SU-DHL-6 (cell line): Measurements from ENCODE around the gene LPAR1.

Experiments used
- H2AFZ ChIP-seq: fragments of 200-600 bp; sonication (generic); 2 replicates; pipeline ENCODE4 v1.6.1; 2014; ENCODE audit warnings: low read depth, mild to moderate bottlenecking, moderate library complexity, mixed read lengths, antibody characterized with exemption, low read length; ENCODE audit not compliant: severe bottlenecking
- H3F3A ChIP-seq: fragments of 200-600 bp; shearing (Covaris generic); 2 replicates; pipeline ENCODE4 v1.6.0; 2016; ENCODE audit warnings: antibody characterized with exemption, mild to moderate bottlenecking; ENCODE audit not compliant: insufficient read depth
- H3K27ac ChIP-seq: fragments of 200-600 bp; sonication (generic); 2 replicates; pipeline ENCODE4 v1.5.1; 2016; ENCODE audit warnings: low read depth, mild to moderate bottlenecking, low read length, moderate library complexity, mixed read lengths
- H3K27me3 ChIP-seq: fragments of 200-600 bp; sonication (generic), shearing (Covaris generic); 2 replicates; pipeline ENCODE4 v1.6.0; 2014; ENCODE audit warnings: mild to moderate bottlenecking, low read length
- H3K36me3 ChIP-seq: fragments of 200-600 bp; sonication (generic); 2 replicates; pipeline ENCODE4 v1.6.1; 2014; ENCODE audit warnings: mild to moderate bottlenecking, low read length, mixed read lengths
- H3K4me2 ChIP-seq: fragments of 300-600, 200-600 bp; shearing (Covaris generic), sonication (generic); 2 replicates; pipeline ENCODE4 v1.6.0; 2014; ENCODE audit warnings: low read length, low read depth, mild to moderate bottlenecking; ENCODE audit not compliant: poor library complexity, severe bottlenecking
- H3K4me3 ChIP-seq: fragments of 200-600 bp; sonication (generic); 2 replicates; pipeline ENCODE4 v1.5.1; 2014; ENCODE audit warnings: antibody characterized with exemption, low read length, mild to moderate bottlenecking, mixed read lengths; ENCODE audit not compliant: insufficient read depth, poor library complexity, severe bottlenecking
- H3K79me2 ChIP-seq: fragments of 200-600 bp; sonication (generic); 2 replicates; pipeline ENCODE4 v1.6.1; 2014; ENCODE audit warnings: mild to moderate bottlenecking, low read length, moderate library complexity; ENCODE audit not compliant: insufficient read depth
- H3K9ac ChIP-seq: fragments of 200-600 bp; sonication (generic); 2 replicates; pipeline ENCODE4 v1.7.0; 2014; ENCODE audit warnings: mild to moderate bottlenecking, low read length
- H3K9me2 ChIP-seq: fragments of 200-600 bp; sonication (generic); replicated peaks from 2 replicates; pipeline ENCODE4 v1.6.1; 2014; ENCODE audit warnings: low read length; ENCODE audit not compliant: insufficient read depth
- H3K9me3 ChIP-seq: fragments of 200-600 bp; sonication (generic); 2 replicates; pipeline ENCODE4 v1.6.1; 2014; ENCODE audit warnings: low read length, mixed read lengths; ENCODE audit not compliant: insufficient read depth
- H4K20me1 ChIP-seq: fragments of 200-600 bp; sonication (generic); 2 replicates; pipeline ENCODE4 v1.6.1; 2014; ENCODE audit warnings: low read depth, mild to moderate bottlenecking, antibody characterized with exemption, low read length, moderate library complexity, mixed read lengths
- CTCF ChIP-seq: fragments of 200-600 bp; sonication (generic); IDR thresholded peaks from one replicate; pipeline ENCODE4 v1.5.1; 2017; ENCODE audit warnings: antibody characterized with exemption, mild to moderate bottlenecking, low read length, moderate library complexity; ENCODE audit not compliant: insufficient read depth, poor library complexity, severe bottlenecking
- EZH2phosphoT487 ChIP-seq: fragments of 200-600 bp; sonication (generic), shearing (Covaris generic); conservative IDR thresholded peaks from 2 replicates; pipeline ENCODE4 v1.6.1; 2018; ENCODE audit warnings: mild to moderate bottlenecking, antibody characterized with exemption, low read length, moderate library complexity, mixed read lengths

Gene LPAR1

GRCh38 chr9:111041902-111042301 is 3.6 kb upstream of the LPAR1 start:
- no peak overlapping the region for H3K4me3 ChIP-seq
- no peak overlapping the region for H3K4me2 ChIP-seq
- no peaks in the 10 kb centered on the region for H3F3A ChIP-seq
- H3K9me3 ChIP-seq, result no peaks in the 10 kb centered on the region
- no peak overlapping the region for H3K9ac ChIP-seq
- H3K79me2 ChIP-seq, result no peaks in the 10 kb centered on the region
- no peaks in the 10 kb centered on the region for H3K27me3 ChIP-seq
- no peak for TF ChIP-seq EZH2phosphoT487
- no peak for TF ChIP-seq CTCF
- H3K27ac ChIP-seq, result no peak overlapping the region
- no peaks in the 10 kb centered on the region for H3K9me2 ChIP-seq
- no peak overlapping the region for H2AFZ ChIP-seq
- H4K20me1 ChIP-seq, result no peaks in the 10 kb centered on the region
- H3K36me3 ChIP-seq, result no peaks in the 10 kb centered on the region

- Histone ChIP-seq H3K4me3 (no peak overlapping the region), H3K9me2 (no peaks in the 10 kb centered on the region), H3K79me2 (no peaks in the 10 kb centered on the region), H3K9ac (no peak overlapping the region), H2AFZ (no peak overlapping the region), H3K27ac (no peak overlapping the region), H4K20me1 (no peaks in the 10 kb centered on the region), H3K9me3 (no peaks in the 10 kb centered on the region), H3K27me3 (no peaks in the 10 kb centered on the region), H3K4me2 (no peak overlapping the region), H3K36me3 (no peaks in the 10 kb centered on the region), H3F3A (no peaks in the 10 kb centered on the region)
- TF ChIP-seq CTCF (no peak), EZH2phosphoT487 (no peak)
Measured at GRCh38 chr9:111040494-111040893, 2.2 kb upstream of the LPAR1 start.

- H3K4me3 ChIP-seq, result no peak overlapping the region
- no peak overlapping the region for H3K4me2 ChIP-seq
- no peaks in the 10 kb centered on the region for H3K79me2 ChIP-seq
- H2AFZ ChIP-seq, result no peak overlapping the region
- H3F3A ChIP-seq, result no peaks in the 10 kb centered on the region
- no peaks in the 10 kb centered on the region for H3K9me3 ChIP-seq
- H3K27ac ChIP-seq, result no peak overlapping the region
- H3K9ac ChIP-seq, result no peak overlapping the region
- no peaks in the 10 kb centered on the region for H4K20me1 ChIP-seq
- TF ChIP-seq CTCF, result no peak
- TF ChIP-seq EZH2phosphoT487, result no peak
- no peaks in the 10 kb centered on the region for H3K9me2 ChIP-seq
- no peaks in the 10 kb centered on the region for H3K36me3 ChIP-seq
- H3K27me3 ChIP-seq, result no peaks in the 10 kb centered on the region
Measured at GRCh38 chr9:111039231-111039906, 1.1 kb upstream of the LPAR1 start.
